NCI-H524 (cell line): ENCODE results near the gene GLUD1.
"Not testable (repeated sequence)": the region's sequence is repeated elsewhere in the genome, so short reads cannot be mapped to it uniquely, and the experiment has no call there.

Experiments used
- DNase-seq, 2 experiments: peaks; one replicate each; lab custom pipeline; 2025; lab: John Stamatoyannopoulos, UW

GLUD1 gene

DNA sequence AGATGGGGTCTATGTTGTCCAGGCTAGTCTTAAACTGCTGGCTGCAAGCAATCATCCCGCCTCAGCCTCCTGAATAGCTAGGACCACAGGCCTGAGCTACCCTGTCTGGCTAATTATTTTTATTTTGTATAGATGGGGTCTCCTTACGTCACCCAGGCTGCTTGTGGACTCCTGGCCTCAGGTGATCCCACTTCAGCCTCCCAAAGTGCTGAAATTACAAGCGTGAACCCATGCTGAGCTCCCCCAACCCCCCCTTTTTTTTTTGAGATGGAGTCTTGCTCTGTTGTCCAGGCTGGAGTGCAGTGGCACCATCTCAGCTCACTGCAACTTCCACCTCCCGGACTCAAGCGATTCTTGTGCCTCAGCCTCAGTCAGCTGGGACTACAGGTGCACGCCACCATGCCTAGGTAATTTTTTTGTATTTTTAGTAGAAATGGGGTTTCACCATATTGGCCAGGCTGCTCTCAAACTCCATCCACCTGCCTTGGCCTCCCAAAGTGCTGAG lies 49.2 kb downstream of the GLUD1 start:
- no peak for DNase-seq

DNA sequence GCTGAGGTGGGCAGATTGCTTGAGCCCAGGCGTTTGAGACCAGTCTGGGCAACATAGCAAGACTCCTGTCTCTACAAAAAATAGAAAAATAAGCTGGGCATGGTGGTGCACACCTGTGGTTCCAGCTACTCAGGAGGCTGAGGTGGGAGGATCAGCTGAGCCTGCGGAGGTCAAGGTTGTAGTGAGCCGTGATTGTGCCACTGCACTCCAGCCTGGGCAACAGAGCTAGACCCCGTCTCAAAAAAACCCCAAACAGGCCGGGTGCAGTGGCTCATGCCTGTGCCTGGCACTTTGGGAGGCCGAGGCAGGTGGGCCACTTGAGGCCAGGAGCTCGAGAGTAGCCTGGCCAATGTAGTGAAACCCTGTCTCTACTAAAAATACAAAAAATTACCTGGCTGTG lies 51.1 kb downstream of the GLUD1 start:
- not testable (repeated sequence) for DNase-seq

DNA sequence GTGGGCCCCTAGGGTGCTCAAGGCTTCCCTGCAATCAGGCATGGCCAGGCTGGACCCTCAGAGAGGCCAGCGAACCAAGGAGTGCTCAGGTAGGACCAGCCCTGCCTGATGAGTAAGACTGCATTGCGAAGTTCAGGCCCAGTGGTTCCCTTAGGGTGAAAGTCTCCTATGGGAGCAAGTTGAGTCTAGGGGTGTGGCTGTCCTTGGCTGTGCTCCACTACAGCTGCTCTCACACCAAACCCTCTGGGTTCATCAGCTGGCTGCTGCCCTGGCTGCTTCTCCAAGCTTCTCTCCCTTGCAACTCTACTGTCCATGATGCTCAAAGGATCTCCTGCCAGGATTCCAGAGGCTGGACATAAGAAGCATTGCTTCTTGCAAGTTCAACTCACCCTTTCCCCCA lies 55.9 kb downstream of the GLUD1 start:
- DNase-seq, result no peak

DNA sequence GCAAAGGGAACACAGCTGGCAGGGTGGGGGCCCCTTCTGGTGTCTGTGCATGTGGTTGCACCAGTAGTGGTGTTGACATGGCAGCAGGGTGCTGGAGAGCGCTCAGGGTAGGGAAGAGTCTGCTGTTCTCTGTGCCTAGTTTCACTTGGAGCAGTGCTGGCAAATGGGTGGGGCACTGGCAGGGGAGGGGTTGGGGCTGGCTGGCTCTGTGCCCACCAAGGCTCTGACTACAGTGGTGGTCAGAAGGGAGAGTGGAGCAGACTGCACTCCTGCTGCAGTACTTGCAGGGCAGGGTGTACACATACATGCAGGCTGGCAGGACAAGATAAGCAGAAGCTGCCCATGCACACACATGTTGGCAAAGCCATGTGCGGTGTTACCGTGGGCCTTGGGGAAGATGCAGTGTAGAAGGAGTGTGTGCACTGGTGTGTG lies 56.3 kb downstream of the GLUD1 start:
- DNase-seq, result no peak

DNA sequence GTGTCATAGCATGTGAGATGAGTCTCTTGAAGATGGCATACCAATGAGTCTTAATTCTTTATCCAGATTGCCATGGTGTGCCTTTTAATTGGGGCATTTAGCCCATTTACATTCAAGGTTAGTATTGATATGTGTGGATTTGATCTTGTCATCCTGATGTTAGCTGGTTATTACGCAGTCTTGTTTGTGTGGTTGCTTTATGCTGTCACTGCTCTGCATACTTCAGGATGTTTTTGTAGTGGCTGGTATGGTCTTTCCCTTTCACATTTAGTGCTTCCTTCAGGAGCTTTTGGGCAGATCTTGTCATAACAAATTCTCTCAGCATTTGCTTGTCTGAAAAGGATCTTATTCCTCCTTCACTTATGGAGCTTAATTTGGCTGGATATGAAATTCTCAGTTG lies 58.0 kb downstream of the GLUD1 start:
- DNase-seq, result no peak

DNA sequence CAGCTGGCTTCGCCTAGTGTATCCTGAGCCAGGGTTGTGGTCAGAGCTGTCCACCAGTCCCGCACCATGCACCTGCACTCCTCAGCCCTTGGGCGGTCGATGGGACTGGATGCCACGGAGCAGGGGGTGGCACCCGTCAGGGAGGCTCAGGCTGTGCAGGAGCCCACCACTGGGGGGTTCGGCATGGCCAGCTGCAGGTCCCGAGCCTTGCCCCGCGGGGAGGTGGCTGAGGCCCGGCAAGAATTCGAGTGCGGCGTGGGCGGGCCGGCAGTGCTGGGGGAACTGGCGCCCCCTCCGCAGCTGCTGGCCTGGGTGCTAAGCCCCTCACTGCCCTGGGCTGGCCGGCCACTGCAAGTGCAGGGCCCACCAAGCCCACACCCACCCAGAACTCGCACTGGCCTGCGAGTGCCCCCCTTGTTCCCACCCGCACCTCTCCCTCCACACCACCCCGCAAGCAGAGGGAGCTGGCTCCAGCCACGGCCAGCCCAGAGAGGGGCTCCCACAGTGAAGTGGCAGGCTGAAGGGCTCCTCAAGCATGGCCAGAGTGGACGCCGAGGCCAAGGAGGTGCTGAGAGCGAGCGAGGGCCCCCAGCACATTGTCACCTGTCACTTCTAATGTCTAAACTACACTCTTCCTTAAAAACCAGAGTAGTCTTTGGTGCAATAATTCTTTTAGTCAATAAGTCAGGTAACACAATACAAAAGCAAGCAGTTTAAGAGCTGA lies 63.6 kb downstream of the GLUD1 start:
- DNase-seq, result no peak

DNA sequence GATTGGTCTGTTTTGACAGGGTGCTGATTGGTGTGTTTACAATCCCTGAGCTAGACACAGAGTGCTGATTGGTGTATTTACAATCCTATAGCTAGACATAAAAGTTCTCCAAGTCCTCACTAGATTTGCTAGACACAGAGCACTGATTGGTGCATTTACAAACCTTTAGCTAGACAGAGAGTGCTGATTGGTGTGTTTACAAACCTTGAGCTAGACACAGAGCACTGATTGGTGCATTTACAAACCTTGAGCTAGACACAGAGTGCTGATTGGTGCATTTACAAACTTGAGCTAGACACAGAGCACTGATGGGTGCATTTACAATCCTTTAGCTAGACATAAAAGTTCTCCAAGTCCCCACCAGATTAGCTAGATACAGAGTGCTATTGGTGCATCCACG lies 64.2 kb downstream of the GLUD1 start:
- not testable (repeated sequence) for DNase-seq

DNA sequence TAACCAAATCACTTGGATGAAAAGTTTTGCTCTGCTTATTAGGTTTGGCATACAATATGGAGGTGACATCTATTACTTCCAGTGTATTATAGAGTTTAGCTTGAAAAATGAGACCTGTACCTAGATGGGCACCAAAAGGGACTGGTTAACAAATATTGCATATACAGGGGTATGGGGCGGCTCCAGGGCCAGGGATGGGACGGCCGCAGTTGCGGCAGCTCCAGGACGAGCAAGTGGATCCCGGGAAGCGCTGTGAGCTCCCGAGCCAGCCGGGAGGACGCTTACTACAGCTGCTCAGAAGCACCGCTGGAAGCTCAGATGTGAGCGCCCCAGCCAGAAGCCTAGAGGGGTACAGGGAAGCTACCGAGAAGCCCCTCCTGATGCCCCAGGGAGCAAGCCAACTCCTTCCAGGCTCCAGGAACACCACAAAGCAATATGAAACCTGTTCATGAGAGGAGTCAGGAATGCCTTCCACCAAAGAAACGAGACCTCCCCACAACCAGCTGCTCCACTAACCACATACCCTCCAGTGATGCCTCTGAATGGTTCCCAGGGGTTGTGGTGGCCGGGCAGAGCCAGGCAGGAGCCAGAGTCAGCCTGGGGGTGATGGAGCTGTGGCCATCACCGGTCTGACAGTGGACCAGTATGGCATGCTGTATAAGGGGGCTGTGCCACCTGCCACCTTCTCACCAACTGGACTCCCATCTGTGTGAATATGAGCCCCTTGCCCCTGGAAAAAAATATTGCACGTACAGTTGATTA lies 67.7 kb downstream of the GLUD1 start:
- not testable (repeated sequence) for DNase-seq

DNA sequence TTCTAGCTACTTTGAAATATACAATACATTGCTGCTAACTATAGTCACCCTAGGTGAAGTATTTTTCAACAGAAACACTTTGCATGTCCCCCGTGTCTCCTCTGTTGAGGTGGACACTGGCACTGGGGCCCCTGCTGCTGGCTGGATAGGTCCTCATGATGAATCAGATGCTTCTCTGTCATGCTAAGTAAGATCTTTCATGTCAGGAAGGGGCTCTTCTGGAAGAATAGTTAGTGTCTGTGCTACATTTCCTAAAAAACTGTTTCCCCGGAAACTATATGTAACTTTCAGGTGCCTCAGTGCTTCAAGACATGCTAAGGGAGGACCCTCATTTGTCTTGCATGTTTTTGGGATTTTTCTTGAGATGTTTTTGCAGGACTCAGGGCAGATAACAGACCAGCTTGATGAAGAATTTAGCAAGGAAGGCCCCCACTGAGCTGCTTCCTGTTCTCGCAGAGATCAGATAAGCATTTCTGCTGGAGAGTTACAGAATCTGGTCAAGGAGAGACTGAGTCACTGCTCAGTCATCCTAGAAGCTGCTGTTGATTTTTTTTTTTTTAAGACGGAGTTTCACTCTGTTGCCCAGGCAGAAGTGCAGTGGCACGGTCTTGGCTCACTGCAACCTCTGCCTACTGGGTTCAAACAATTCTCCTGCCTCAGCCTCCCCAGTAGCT lies 69.2 kb downstream of the GLUD1 start:
- DNase-seq, result not testable (repeated sequence)

DNA sequence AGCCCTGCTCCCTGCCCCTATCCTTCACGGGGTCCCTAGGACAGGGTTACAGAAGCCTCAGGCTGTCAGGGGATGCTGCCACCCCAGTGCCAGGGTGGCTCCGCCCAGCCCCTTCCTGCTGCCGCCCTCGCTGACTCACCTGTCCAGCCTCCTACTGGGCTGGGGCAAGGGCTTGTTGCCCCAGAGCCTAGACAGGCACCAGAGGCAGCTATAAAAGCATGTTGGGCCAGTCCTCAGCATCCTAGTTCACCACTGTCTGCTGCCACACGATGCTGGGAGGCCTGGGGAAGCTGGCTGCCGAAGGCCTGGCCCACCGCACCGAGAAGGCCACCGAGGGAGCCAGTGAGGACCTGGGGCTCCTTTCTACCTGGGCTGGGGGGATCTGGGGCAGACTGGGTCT lies 74.6 kb downstream of the GLUD1 start, which contains the start of gene FAM25A:
Gene FAM25A, plus strand, starts transcription at position 239 of the 400 bp plus-strand sequence. Its CDS starts 31 bp downstream, at position 270.
- DNase-seq, result not testable (repeated sequence)

DNA sequence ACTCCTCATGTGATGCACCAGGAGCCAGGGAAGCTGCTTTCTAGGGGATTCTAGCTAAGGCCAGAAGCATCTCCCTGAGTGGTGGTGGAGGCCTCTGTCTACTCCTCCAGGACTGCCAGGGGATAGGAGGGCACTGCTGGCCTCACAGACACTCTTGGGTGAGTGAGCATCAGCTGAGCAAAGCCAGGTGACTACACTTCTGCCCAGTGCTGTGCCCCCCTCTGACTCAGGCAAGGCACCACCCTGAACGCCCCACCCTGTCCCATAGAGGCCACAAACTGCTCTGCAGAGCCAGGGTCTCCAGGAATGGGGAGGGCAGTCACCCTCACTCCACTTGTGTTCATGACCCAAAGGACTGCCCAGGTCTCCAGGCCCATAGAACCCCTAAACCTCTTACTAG lies 75.1 kb downstream of the GLUD1 start:
- DNase-seq, result not testable (repeated sequence)

DNA sequence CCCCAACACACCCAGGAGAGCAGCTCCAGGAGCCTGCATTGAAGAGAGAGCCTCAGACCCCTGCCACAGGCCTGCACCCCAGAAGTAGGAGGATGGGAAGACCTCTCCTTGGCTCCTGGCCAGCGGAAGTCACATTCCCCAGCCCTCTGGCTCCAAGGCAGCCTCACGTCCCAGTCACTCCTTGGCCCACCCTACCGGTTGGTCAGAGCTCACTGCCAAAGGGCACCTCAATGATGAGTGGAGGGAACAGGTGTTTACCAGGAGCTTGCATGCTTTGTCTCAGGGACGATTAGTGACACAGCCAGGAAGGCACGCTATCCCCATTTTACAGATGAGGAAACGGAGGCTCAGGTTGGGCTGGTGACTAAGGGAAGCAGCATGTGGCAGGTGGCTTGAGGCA lies 75.6 kb downstream of the GLUD1 start:
- not testable (repeated sequence) for DNase-seq

DNA sequence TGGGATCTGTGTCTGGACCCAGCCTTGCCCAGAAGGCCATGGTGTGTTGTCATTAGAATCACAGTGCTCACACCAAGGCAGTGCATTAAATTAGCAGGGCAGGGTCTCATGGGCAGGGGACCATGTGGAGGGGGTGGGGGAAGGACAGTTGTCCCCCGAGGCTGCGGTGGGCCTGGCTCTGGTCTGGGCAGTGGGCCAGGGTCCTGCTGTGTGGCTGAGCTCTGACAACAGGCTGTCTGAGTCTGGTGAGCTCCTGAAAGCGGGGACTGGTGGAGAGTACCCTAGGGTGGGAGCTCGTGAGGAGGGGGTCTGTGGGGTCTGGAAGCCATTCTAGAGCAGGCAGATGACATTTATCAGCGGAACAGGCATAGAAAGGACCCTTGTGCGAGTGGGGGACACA lies 76.5 kb downstream of the GLUD1 start:
- not testable (repeated sequence) for DNase-seq

DNA sequence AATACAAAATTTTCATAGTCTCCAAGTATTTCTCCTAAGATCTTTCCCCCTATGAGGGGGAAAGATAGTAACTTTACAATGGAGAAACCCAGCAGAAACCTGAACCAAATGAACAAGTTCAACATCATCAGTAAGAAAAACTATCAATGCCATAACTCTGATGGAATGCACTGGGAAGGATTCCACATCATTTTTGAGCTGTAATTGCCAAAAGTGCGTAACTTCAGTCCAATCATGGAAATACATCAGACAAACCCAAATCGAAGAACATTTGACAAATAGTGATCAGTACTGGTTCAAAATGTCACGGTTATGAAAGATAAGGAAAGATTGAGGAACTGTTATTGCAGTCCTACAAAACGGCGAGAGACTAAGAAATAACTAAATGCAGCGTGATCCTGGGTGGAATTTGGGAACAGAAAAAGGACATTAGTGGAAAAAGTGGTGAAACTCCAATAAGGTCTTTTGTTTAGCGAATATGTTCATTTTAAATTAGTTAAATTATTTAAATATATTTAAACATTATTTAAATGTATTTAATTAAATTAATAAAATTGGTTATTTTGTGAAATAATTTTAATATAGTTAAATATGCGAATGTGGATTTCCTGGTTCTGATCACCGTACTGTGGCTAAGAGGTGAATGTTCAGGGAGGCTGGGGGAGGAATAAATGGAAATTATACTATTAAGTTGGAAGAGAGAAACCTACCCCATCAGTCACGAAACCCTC lies 79.5 kb downstream of the GLUD1 start:
- DNase-seq, result not testable (repeated sequence)

DNA sequence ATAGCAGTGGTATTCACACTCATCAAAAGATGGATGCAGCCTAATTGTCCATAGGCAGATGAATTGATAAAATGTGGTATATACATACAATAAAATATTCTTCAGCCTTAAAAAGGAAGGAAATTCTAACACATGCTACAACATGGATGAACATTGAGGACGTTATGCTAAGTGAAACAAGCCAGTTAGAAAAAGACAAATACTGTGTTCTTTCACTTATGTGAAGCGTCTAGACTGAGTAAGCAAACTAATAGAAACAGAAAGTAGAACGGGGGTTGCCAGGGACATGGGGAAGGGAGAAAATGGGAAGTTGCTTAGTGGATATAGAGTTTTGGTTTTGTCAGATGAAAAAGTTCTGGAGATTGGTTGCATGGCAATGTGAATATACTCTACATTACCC lies 81.1 kb downstream of the GLUD1 start:
- DNase-seq, result not testable (repeated sequence)

DNA sequence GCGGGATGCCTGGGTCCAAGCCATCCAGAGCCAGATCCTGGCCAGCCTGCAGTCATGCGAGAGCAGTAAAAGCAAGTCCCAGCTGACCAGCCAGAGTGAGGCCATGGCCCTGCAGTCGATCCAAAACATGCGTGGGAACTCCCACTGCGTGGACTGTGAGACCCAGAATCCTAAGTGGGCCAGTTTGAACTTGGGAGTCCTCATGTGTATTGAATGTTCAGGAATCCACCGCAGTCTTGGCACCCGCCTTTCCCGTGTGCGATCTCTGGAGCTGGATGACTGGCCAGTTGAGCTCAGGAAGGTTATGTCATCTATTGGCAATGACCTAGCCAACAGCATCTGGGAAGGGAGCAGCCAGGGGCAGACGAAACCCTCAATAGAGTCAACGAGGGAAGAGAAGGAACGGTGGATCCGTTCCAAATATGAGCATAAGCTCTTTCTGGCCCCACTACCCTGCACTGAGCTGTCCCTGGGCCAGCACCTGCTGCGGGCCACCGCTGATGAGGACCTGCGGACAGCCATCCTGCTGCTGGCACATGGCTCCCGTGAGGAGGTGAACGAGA lies 85.4 kb downstream of the GLUD1 start:
- DNase-seq, result not testable (repeated sequence)

DNA sequence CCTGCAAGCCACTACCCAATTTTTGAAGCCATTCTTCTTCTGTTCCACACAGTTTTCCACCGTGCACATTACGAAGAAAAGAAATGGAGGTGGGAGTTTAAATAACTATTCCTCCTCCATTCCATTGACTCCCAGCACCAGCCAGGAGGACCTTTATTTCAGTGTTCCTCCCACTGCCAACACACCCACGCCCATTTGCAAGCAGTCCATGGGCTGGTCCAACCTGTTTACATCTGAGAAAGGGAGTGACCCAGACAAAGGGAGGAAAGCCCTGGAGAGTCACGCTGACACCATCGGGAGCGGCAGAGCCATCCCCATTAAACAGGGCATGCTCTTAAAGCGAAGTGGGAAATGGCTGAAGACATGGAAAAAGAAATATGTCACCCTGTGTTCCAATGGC lies 86.3 kb downstream of the GLUD1 start:
- not testable (repeated sequence) for DNase-seq

DNA sequence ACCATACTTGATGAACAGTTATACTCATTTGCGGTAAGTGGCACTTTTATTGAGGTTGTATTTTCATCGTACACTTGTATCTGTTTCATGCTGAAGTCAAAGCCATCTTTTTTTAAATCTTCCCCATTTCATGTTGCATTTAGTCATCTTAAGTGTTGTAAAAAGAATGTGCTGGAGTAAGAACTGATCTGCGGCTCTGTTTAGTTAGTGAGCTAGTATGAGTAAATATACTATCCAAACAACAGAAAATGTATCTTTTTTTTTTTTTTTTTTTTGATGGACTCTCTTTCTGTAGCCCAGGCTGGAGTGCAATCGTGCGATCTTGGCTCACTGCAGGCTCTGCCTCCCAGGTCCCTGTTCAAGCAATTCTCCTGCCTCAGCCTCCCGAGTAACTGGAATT lies 87.0 kb downstream of the GLUD1 start:
- not testable (repeated sequence) for DNase-seq

DNA sequence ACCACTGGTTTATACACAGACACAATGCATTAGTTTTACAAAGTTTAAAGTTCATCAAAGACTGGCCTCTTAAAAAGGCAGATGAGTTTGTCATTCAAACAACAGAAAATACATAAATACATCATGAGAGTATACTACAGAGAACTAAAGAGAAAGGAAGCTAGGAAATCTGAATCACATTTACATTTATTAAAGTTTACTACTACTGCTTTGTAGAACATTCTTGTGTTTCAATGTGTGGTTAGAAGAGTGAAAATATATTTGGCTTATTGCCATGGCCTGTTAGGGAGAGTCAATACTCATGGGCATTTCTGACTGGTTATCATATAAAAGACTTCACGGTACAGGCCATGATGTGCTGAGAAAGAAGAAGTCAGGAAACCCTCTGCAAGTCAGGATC lies 87.5 kb downstream of the GLUD1 start:
- DNase-seq, result not testable (repeated sequence)

DNA sequence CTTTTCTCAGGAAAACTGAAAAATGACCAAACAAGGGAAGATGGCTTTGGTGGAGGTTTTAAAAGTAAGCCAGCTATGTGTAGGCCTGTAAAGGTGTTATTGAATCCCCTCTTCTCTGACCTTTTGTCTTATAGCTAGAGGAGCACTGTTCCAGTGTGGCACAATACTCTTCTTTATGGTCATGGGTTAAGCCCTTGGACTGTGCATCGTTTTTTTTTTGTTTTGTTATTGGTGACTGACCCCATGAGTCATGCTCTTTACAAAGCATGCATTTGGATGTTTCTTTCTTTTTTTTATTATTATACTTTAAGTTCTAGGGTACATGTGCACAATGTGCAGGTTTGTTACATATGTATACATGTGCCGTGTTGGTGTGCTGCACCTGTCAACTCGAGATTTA lies 94.2 kb downstream of the GLUD1 start:
- DNase-seq, result no peak
